Activated CD4-positive, alpha-beta T cell treated with anti-CD3 and anti-CD28 coated beads for 1 hour (primary cell): ENCODE results near the gene BAHD1.

Experiments
- DNase-seq: peaks from one replicate; pipeline ENCODE4 v3.0.0-alpha.2; 2020

The BAHD1 gene

DNA sequence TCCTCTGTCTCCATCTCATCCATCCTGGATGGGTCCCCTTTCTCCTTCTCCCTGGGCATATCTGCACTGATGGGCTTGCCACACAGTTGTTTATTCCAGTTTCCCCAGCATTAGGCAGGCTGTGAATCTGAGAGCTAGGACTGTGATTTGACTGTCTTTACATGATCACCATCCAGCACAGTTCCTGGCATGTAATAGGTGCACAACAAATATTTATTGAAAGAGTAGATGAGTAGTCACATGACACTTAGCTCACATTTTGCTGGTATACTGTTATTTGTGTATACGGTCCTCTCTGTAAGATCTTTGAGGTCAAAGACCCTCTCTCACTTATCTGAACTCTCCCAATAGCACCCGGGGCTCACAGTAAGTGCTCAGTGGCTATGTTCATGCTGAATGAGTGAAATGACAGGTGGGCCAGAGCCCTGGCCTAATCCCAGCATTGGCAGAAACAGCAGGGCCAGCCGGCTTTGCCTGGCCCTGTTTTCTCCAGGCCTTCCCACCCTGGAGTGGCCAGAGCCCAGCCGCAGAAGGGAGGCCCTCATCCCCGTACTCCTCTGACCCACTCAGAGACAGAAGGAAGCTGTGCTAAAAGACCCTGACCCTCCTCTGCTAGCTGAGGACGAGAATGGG lies 16.2 kb upstream of the BAHD1 start:
- DNase-seq, result no peak

DNA sequence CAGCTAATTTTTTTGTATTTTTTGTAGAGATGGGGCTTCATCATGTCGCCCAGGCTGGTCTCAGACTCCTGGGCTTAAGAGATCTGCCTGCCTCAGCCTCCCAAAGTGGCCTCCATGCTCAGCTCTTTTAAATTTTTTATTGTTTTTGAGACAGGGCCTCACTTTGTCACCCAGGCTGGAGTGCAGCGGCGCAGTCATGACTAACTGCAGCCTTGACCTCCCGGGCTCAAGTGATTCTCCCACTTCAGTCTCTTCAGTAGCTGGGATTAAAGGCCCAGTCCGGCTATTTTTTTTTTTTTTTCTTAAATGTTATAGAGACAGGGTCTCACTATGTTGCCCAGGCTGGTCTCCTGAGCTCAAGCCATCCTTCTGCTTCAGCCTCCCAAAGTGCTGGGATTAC lies 15.1 kb upstream of the BAHD1 start:
- no peak for DNase-seq

DNA sequence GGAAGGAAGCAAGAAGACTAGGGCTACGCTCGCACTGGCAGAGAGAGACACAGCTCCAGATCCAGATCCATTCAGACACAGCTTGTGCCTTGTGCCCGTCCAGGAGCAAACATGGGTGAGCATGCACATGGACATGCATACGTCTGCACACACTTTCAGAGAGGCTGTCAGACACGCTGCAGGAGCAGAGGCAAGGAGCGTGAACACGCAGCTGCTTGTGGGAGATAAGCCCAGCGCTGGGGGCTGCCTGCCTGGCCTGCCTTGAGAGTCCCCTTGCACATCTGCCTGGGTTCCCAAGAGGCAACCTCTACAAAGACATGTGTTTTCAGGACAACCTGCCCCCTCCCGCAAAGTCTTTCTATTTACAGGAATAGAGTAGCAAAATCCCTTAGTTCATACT lies 13.6 kb upstream of the BAHD1 start:
- no peak for DNase-seq

DNA sequence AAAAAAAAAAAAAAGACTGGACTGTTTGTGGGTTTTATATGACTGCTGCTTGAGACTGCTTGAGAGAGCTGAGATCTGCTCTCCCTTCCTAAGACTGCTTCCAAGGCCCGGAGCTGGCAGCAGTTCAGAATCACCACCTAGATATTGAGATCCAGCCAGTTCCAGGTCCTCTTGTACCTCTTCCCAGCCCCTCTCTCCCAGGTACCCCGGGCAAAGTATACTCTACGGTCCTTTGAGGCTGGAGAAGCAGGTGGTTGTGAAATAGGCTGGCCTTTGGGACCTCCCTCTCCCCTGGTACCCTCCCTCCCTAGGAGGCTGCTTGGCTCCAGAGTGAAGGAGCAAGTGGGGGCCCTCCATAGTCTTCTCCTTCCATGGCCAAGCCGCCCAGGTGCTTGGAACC lies 12.6 kb upstream of the BAHD1 start:
- DNase-seq, result no peak

DNA sequence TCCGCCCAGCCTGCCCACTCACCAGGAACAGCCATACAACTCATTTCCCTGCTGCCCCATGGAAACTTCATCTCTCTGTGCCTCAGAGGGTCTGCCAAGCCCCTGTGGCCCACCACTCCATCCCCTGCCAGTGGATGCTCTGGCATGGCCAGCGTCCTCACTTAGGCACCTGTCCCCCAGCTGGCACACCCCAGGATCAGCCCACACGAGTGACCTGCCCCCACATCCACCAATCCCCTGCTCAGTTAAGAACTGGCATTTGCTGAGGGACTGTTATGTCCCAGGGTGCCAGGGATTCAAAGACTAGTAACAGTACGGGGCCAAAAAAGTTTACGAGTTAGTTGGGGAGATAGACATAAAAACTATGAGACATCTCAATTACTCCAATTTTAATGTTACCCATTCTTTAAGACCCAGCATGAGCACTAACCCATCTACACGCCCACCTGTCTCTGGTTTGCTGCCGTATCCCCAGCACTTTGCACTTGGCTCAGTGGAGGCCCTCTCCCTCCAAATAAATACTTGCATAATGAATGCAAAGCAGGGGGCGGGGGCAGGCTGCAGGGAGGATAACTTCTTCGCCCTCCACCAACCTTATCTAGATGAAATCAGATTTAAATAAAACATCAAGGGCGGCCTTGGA lies 11.6 kb upstream of the BAHD1 start:
- no peak for DNase-seq

DNA sequence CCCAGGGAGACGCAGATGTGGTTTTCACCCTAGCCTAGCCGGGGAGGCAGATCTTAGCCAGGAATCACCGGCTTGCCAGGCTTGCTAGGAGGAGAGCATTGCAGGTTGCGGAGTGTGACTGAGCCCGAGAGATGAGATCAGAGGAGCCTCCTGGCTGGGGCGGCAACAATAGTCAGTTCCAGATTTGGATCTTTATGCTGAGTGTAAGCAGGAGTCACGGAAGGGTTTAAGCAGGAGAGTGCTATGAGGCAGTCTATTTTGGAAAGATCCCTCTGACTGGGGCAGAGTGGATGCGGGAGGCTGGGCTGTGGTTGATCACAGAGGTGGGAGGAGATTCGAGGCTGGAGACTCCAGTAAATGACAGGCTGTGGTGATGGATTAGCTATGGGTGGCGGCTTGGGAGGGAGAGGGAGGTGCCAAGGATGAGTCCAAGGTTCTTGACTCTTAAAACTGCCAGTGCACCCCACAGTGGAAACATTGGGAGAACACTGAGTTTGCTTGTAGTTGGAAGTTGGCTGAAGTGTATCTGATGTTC lies 10.4 kb upstream of the BAHD1 start:
- DNase-seq, result no peak

DNA sequence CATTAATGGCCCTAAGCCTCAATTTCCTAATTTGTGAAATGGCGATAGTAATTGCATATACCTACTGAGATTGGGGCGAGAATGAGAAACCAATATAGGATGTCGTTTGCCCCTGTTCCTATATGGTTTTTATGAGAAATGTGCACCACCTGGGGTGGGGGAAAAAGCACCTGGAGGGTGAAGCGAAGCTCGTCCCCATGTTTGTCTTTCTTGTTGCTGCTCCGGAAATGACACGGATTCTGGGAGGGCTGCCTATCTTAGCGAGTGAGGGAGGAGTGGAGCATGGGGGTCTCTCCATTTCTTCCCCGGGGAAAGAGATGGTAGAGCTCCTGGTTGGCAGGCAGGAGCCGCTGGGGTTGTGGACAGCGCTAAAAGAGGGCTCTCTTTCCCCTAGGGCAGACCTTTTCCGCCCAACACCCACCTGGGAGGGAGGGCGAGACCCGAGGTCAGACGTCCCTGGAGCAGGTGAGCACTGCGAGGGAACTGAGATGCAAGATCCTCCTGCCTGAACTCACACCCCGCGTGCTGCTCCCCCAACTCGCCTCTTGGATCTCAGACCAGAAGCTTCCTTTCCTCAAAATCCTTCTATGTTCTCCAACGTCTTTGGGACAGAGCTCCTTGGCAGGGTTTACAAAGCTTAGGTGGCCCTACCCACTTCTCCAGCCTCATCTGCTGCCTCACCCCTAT lies 5.6 kb upstream of the BAHD1 start:
- DNase-seq, result no peak

DNA sequence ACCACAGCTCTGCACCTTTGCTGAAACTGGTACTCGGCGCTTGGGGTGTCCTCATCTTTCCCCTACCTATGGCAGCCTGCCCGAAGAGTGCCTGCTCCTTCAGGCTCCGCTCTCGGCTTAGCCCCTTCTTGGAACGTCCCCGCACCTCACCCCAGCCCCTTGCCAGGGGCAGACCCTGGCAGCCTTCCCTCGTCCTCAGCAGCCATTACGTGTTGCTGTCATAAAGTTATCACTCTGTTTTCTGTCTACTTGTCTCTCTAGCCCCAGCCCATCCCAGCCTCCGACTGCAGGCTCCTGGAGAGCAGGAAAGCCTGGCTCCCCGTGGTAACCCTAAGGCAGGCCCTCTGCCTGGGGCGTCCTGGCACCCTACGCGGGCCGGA lies 5.1 kb upstream of the BAHD1 start:
- DNase-seq, result no peak

DNA sequence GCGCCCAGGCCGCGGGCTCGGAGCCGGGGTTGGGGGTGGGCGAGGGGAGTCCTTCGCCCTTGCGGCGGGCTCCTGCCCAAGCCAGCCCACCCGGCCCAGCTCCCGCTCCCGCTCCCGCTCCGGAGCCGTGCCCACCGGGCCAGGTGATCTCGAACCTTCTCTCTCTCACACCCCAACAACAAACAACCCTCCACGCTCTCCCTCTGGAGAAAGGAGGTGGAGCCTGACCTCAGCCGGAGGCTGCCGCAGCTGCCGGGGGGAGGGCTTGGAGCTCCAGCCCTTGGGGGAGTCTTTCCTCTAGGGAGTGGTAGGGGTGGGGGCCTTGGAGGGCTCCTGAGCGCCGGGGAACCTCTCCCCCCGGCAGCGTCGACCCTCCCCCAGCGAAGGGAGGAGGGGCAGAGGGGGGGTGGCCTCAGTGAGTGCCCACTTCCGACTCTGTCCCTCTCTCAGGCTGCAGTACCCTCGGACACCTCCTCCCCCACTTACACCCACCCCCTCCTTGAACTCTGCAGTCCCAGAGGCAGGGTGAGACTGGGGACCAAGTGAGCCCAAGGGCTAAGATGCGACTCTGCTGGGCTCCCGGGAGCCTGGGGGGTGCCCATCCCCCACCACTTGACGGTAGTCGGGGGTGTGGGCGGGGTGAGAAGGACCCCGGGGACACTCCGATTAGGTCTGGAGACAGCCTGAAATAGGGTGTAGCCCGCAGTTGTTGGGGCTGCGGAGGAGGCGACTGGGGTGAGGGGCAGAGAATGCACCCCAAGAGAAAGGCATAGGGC lies 4.4 kb upstream of the BAHD1 start:
- no peak for DNase-seq

DNA sequence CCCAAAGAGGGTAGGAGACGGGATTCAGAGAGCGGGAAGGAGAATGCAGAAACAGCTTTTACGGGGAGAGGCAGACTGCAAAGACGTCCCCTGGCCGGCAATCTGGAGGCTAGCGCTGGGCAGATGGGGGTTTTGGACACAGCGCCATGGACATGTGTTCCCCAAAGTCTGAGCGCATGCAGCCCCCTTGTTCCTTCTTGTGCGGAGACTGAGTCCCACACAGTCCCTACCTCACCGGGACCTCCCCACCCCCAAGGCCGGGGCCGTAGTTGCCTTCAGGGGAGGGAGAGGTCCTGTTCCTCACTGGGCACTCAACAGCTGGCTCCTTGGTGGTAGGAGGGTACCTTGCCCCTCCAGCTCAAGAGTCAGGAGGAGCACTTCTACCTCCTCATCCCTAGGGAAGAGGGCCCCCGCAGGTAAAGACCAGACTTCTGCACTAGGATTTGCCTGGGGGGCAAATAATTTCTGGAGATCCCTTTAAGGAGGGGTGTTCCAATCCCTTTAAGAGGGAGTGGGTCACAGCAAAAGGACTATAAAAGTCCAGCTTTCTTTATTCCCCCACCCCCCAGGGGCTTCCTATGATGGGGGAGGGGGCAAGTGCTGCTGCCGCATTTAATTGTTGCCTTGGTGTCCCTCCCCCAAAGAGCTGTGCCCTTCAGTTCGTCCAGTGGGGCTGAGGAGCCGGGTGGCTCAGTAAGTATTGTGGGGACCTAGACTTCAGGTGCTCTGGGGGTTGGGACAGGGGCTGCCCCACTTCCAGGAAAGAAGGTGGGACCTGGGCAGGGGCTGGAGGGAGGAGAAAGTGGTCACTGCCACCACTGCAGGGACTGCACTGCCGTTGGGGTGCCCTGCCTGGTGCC lies 3.6 kb upstream of the BAHD1 start:
- DNase-seq, result no peak

DNA sequence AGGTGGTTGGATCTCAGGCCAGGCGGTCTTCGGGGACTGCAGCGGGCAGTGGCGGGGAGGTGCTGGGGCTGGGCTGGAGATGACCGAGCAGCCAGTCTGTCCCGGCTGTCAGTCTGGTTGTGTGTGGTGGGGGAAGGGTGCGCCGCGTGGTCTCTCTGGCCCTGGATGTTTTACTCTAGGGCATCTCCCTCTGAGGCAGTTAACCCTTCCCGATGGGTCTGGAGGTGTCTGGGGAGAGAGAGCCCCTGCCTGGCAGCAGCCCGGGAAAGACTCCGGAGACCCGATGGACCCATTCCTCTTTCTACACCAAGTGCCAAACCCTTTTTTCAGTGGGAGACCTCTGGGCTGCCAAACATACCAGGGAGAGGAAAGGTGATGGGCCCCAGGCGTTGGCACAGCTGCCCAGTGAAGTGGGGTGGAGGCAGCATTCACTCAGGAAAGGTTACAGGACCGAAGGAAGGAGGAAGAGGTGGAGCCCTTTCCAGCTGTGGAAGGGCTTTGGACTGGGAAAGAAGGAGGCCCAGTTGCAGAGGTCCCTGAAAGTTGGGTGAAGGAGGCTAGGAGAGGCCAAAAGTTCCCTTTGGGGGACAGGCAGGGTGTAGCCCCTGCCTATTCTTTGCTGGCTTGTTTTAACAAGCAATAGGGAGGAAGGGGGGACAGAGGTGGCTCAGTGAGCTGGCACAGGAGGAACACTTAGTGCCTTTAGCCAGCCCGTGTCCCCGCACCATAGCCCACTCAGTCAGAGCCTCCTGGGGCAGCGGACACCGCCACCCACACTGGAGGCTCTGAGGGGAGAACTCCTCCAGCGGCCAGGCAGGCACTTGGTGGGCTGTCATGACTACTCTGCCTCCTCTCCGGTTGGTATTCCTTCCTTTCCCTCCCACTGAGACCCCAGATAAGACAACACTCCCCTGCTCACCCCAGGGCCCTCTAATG lies 2.7 kb upstream of the BAHD1 start:
- DNase-seq, result no peak

DNA sequence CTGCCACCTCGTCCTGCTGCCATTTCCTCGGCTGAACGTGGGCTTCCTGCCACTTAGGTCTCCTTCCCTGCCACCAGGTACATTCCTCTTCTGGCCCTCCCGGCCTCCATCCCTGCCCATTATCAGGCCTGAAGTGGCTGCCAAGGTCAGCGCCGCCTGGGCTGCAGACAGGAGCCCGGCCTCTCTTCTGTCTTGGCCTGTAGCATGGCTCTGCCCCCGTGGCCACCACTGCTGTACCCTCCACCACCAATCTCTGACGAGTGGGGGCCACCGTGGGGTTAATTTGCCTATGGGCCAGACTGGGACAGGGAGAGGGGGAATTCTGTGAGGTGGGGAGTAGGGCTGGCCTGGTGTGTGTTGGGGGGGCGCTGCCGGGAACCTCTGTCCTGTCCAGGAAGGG lies 2.0 kb upstream of the BAHD1 start:
- DNase-seq, result no peak

DNA sequence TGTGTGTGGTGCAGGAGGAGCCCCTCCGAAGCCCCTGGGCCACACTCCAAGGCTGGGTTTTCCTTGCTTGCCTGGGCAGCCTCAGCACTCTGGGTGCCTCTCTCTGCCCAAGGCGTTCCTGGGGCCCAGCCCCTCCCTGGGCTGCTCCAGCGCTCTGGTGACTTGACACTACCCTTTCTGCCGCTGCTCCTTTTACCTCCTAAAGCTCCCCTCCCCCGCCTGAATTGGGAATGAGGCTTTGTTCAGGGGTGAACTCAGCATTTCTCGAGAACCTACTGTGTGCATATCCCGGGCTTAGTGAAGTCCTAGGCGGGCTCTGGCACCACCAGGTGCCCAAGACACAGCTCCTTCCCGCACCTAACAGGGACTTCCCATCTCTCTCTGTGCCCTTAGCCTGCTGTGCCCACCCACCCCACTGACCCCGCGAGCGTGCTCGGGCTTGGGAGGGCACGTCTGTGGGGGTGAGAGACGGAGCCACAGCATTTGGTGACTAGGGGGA lies 1.2 kb upstream of the BAHD1 start:
- no peak for DNase-seq

DNA sequence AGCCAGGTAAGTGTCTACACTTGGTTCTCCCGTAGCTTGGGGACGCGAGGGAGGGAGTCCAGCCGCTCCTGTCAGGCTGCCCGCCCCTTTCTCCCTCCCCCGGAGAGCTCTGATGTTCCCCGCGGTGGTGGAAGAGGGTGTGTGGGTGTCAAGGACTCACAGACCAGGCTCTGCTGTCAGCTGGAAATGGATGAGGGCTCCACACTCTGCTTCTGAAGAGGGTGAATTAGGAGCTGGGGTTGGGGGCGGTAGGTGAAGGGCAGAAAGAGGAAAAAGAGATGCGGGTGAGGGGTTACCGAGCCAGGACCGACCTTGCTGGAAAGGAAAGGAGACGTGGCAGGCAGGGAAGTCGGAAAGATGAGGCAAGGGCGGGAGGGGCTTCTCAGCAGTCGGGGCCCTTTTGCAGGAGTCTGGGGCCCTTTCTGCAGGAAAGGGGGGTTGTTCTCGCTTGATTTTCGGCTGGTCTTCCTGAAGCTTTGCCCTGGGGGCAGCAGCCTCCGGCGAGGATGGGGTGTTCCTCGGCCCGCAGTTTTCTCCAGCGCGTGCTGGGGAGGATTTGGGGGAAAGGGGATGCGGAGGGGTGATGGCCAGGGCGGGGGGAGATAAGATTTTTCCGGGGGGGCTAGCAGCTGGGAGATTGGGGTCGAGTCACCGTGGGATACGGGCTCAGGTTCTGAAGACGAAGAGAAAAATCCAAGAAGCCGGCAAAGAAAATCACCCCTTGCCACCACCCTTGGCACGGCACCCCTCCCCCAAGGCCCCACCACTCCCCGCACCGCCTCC lies 602 bp upstream of the BAHD1 start:
- DNase-seq, result no peak

DNA sequence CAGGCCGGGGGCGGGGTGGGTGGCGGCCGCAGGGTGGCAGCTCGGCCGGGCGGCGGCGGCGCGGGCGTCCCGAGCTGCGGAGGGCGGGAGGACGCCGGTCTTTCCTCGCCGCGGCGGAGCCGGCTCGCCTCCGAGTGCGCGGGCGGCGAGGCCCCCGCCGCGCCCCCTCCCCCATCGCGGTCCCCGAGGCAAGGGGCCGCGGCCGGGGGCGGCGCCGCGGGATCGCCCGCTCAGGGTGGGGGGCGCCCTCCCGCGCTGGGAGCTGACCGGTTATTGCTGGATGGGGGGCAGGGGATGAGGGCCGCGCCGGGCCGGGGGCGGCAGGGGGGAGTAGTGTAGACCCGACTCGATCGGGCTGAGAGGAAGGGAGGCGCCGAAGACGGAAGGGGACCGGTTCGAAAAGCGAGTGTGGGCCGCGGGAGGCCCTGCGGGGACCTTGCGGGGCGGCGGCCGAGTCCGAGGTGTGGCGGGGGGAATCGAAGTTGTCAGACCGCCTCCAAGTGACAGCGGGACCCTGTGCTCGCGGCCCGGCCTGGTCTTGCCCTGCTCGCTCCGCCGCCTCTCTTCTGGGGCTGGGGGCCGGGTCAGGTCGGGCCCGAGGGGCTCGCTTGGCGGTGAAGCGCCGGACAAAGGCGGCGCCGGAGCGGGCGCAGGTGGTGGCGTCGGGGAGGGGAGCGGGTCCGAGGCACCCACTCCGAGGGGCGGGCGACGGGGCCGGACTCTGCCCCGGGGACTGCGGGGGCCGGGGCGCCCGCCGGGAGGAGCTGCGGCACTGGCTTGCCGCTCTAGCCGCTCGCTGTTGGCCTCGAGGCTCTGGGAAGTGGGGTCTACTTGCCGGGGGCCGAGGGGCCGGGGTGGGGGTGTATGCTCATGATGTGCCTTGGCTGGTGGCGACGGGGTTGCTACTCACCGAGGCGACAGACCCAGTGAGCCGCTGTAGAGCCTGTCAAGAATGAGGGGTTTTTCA lies 1.1 kb downstream of the BAHD1 start:
- no peak for DNase-seq

DNA sequence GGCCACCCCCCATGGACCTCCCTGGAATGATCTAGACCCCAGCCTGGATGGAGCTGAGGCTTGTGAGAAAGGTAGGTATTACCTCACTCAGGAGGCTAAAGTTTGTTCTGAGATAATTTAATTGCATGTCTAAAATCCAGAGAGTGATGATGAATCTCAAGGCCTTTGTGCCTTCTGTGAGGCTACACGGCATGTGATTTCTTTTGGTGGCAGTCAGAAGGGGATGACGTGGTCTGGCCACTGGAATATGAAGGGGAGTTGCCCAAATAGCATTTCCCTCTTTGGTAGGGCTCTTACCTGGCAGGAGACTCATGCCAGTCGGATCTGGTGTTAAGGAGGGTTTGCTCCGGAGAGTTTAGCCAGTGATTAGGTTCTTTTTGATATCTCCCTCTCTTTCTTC lies 2.5 kb downstream of the BAHD1 start:
- DNase-seq, result no peak

DNA sequence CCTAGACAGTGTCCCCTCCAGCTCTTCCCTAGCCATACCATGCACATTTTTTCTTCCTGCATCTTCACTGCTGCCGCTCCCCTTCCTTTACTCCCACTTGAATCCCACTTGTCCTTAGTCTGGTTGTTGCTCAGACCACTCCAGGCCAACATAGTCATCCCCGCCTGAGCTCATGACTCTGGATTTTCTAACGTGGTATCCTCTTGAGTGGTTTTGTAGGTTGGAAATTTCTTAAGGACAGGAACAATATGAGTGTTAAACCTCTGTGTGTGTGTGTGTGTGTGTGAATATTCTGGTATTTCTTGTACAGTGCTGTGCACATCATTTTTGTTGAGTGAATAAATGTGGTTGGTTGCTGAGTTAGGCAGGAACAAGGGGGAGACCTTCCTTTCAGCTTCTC lies 3.1 kb downstream of the BAHD1 start:
- no peak for DNase-seq

DNA sequence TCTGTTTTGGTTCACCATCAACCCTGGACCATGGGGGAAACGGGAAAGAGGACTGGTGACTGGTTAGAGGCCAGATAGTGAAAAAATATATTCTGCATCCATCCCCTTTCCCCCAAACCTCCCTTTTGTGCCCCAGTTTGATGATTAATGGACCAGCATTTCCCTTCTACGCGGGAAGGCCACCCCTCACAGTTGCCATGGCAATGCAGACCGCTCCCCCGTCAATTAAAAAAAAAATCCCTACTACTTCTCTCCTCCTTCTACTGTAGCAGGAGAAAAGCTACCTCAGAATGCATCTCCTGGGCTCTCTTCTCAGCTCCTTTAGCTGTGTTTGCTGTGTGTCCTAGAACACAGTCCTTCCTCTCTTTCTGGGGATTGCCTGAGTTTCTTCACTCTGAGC lies 4.0 kb downstream of the BAHD1 start:
- no peak for DNase-seq

DNA sequence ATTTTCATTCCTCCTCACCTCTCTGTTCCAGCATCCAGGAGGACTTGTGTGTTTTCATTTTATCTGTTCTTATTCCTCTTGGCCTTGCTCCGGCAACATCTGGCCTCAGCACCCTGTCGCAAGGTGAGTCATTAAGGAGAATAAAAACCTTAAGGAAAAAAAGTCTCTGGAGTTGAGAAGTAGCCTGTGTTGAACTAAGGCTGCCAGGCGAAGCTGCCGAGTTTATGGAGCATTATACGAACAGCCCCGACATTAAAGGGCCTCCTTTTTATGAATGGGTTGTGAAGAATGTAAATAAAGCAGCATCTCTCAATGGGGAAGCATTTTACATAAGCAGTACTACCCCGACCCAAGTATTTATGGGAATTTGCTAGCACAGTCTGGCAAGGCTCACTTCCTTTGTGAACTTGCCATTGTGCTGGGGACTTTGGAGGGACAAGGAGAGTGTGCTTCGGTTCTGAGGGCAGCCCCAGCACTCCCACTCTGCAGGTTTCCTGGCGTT lies 4.7 kb downstream of the BAHD1 start:
- DNase-seq, result no peak
